Body of pancreas (tissue), 4 donors: ENCODE results near the gene RFX7. TPM values are rescaled to one million over a fixed set of nuclear protein-coding genes. Genes with fewer than 3 reads are reported as not detected.

Experiments
- ATAC-seq: fragments of 150-250 bp; one replicate; pipeline ENCODE4 v1.9.1; 2016
- DNase-seq, 4 donors: peaks; one replicate each; pipeline ENCODE4 v3.0.0-alpha.2; 2019
- H3K27ac ChIP-seq, 4 donors: fragments of 200-600 bp; sonication (generic); 1 replicate in 3 of 4; 2 replicates in 1 of 4; pipeline versions ENCODE4 v1.5.1 to v1.6.1; 2016 to 2019; ENCODE audit warnings: mild to moderate bottlenecking in 1 of 4, mixed read lengths in 1 of 4, moderate library complexity in 1 of 4
- H3K27me3 ChIP-seq, 2 donors: fragments of 200-600 bp; sonication (generic); one replicate each; pipeline ENCODE4 v1.6.0; 2016; ENCODE audit warnings: mild to moderate bottlenecking in 1 of 2
- H3K36me3 ChIP-seq, 2 donors: fragments of 200-600 bp; sonication (generic); replicated peaks in 1 of 2; 2 replicates each; pipeline ENCODE4 v1.5.1; 2016; ENCODE audit warnings: low read depth in 2 of 2; ENCODE audit not compliant: insufficient read depth in 1 of 2
- H3K4me1 ChIP-seq: fragments of 200-600 bp; sonication (generic); one replicate; pipeline ENCODE4 v1.6.0; 2016
- H3K4me3 ChIP-seq, 2 donors: fragments of 200-600 bp; sonication (generic); 1 replicate in 1 of 2; 2 replicates in 1 of 2; pipeline ENCODE4 v1.5.1; 2016 to 2019
- H3K9me3 ChIP-seq, 3 donors: fragments of 200-600 bp; sonication (generic); 1 replicate in 2 of 3; 2 replicates in 1 of 3; pipeline ENCODE4 v1.5.1; 2016
- POLR2A ChIP-seq, 3 donors: fragments of 450-650 bp; IDR thresholded peaks; one replicate each; pipeline ENCODE4 v1.6.1; 2016; ENCODE audit warnings: antibody characterized with exemption in 3 of 3, mild to moderate bottlenecking in 2 of 3
- WGBS, 2 donors: methylation state at CpG; one replicate each; pipeline ENCODE4 v1.1.5; 2017; 5-methylcytosine and 5-hydroxymethylcytosine counted together
- intact Hi-C: fragments of 100-400 bp; cut with DNase I; formaldehyde crosslinking; loops from one replicate; pipeline ENCODE4 v1.15.1; 2023
- total RNA-seq, 2 donors: library from RNA; depleted of rRNA; stranded (reverse); fragments of >200 nt; gene quantifications; one replicate each; pipeline ENCODE4 v1.1.0, GENCODE V29; 2016
- TF ChIP-seq, protein P1 (sequence below), 7 experiments: fragments of 450-650 bp in 4 of 7; fragments of 200-600 bp in 3 of 7; sonication (generic) in 3 of 7; IDR thresholded peaks; one replicate each; pipeline ENCODE4 v1.5.1; 2016 to 2019; ENCODE audit warnings: antibody characterized with exemption in 7 of 7

Gene RFX7
- total RNA-seq, 2 donors from 2014 or later: 2.6 to 5.4 TPM

DNA sequence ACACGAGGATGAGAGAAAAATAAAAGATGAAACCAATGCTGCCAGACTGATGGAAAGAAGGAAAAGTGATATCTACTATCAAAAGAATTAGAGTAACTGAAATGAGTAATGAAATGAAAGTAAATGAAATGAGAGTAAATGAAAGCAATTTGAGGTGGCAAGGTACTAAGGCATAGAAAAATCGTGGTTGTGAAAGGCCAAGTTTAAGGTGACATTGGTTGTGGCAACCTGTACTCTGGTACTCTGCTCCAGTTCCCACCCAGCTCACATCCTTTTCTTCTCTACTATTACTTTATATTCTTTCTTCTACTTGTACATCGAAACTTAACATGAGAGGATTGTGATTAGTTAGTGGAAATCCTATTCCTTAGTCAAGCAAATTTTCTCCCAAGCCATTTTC is 10.1 kb downstream of the RFX7 start:
- H3K36me3 ChIP-seq: no peaks in the 10 kb centered on the region
- H3K27ac ChIP-seq: no peak overlapping the region
- H3K27me3 ChIP-seq: no peaks in the 10 kb centered on the region
- intact Hi-C loops: no loop called here
- peaks cover 0 to 25% (median 0%) of the 10 kb centered on the region in 3 donors for H3K9me3 ChIP-seq
- DNase-seq: no peak
- no peak for TF ChIP-seq POLR2A (IDR thresholded peaks at IDR 0.05)
- TF ChIP-seq, protein P1, sequence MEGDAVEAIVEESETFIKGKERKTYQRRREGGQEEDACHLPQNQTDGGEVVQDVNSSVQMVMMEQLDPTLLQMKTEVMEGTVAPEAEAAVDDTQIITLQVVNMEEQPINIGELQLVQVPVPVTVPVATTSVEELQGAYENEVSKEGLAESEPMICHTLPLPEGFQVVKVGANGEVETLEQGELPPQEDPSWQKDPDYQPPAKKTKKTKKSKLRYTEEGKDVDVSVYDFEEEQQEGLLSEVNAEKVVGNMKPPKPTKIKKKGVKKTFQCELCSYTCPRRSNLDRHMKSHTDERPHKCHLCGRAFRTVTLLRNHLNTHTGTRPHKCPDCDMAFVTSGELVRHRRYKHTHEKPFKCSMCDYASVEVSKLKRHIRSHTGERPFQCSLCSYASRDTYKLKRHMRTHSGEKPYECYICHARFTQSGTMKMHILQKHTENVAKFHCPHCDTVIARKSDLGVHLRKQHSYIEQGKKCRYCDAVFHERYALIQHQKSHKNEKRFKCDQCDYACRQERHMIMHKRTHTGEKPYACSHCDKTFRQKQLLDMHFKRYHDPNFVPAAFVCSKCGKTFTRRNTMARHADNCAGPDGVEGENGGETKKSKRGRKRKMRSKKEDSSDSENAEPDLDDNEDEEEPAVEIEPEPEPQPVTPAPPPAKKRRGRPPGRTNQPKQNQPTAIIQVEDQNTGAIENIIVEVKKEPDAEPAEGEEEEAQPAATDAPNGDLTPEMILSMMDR (IDR thresholded peaks at IDR 0.05): no peak
- no peak overlapping the region for H3K4me3 ChIP-seq
- ATAC-seq: no peak
- no peaks in the 10 kb centered on the region for H3K4me1 ChIP-seq
- WGBS, 2 donors: 96 to 97% methylated on average over 3 of the region's 3 CpGs

DNA sequence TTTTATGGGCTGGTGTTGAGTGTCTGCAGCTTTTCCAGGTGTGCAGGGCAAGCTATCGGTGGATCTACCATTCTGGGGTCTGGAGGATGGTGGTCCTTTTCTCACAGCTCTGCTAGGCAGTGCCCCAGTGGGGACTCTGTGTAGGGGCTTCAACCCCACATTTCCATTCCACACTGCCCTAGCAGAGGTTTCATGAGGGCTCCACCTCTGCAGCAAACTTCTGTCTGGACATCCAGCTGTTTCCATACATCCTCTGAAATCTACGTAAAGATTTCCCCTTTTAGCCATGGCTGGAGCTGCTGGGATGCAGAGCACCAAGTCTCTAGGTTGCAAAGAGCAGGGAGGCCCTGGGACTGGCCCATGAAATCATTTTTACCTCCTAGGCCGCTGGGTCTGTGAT is 11.6 kb downstream of the RFX7 start:
- Histone ChIP-seq H3K27me3 (no peaks in the 10 kb centered on the region), H3K27ac (no peak overlapping the region), H3K4me1 (no peaks in the 10 kb centered on the region), H3K36me3 (no peaks in the 10 kb centered on the region), H3K4me3 (no peak overlapping the region), H3K9me3 (peaks cover 0 to 25% (median 3%) of the 10 kb centered on the region in 3 donors)
- WGBS, 2 donors: 94 to 100% methylated on average over 3 of the region's 3 CpGs
- intact Hi-C loops: no loop called here
- ATAC-seq (no peak), DNase-seq (no peak)
- TF ChIP-seq, protein P1 (IDR thresholded peaks at IDR 0.05): no peak
- TF ChIP-seq POLR2A (IDR thresholded peaks at IDR 0.05): no peak

DNA sequence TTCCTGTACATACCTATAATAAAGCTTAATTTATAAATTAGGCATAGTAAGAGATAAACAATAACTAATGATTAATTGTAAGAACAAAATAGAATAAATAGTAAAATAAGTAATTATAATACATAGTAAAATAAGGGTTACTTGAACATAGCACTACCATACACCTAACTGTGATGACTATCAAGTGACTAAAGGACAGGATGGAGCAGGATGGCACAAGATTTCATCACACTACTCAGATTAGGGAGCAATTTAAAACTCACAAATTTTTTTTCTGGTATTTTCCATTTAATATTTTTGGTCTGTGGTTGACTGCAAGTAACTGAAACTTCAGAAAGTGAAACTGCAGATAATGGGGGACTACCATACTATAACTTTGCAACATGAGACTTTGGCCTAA is 14.8 kb downstream of the RFX7 start:
- DNase-seq (no peak), ATAC-seq (no peak)
- intact Hi-C loops: no loop called here
- Histone ChIP-seq H3K4me1 (no peaks in the 10 kb centered on the region), H3K9me3 (peaks cover 0 to 25% (median 3%) of the 10 kb centered on the region in 3 donors), H3K4me3 (no peak overlapping the region), H3K36me3 (no peaks in the 10 kb centered on the region), H3K27ac (no peak overlapping the region), H3K27me3 (no peaks in the 10 kb centered on the region)
- TF ChIP-seq, protein P1 (IDR thresholded peaks at IDR 0.05): no peak
- no peak for TF ChIP-seq POLR2A (IDR thresholded peaks at IDR 0.05)

DNA sequence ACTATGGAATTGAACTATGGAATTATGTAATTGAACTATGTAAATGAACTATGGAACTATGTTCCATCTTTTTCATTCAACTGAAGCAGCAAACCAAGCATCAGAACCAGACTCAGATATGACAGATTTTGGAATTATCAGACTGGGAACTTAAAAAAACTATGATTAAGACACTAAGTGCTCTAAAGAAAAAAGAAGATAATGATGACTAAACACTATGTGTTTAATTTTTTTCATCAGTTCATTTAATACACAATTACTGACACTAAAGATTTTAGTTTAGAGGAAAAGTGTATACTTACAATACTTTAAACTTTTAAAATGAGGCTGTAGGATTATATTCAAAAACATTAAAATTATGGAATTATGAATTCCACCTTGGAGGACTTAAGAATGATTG is 15.3 kb downstream of the RFX7 start:
- DNase-seq: no peak

DNA sequence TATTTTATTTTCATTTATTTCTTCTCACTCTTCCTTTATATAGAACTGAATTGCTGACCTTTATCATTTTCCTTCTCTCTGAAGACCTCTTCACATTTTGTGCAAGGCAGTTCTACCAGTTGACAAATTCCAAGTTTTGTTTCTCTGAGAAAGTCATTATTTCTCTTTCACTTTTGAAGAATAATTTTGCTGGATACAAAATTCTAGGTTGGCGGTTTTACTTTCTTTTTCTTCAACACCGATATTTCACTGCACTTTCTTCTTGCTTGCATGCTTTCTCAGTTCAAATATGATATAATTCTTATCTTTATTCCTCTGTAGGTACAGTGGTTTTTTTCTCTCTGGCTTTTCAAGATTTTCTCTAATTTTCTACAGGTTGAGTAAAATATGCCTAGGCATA is 15.9 kb downstream of the RFX7 start:
- peaks cover 0 to 2% of the 10 kb centered on the region in 2 donors for H3K36me3 ChIP-seq
- H3K27me3 ChIP-seq: no peaks in the 10 kb centered on the region
- WGBS, 2 donors: 91 to 93% methylated on average over 2 of the region's 2 CpGs
- no peak for TF ChIP-seq POLR2A (IDR thresholded peaks at IDR 0.05)
- TF ChIP-seq, protein P1 (IDR thresholded peaks at IDR 0.05): no peak
- no peak for DNase-seq
- no peak for ATAC-seq
- H3K9me3 ChIP-seq: peaks cover 0 to 18% (median 3%) of the 10 kb centered on the region in 3 donors
- no peaks in the 10 kb centered on the region for H3K4me1 ChIP-seq
- no peak overlapping the region for H3K27ac ChIP-seq
- intact Hi-C loops: no loop called here
- H3K4me3 ChIP-seq: no peak overlapping the region

More for the DNA sequence above, 15.3 kb downstream of the RFX7 start:
- Histone ChIP-seq H3K27ac (no peak overlapping the region), H3K4me3 (no peak overlapping the region), H3K9me3 (peaks cover 0 to 24% (median 3%) of the 10 kb centered on the region in 3 donors), H3K4me1 (no peaks in the 10 kb centered on the region), H3K36me3 (no peaks in the 10 kb centered on the region), H3K27me3 (no peaks in the 10 kb centered on the region)
- no peak for ATAC-seq
- TF ChIP-seq POLR2A (IDR thresholded peaks at IDR 0.05): no peak
- TF ChIP-seq, protein P1 (IDR thresholded peaks at IDR 0.05): no peak
- intact Hi-C loops: no loop called here
